Measurements from ENCODE around the gene ACVR1B.

DNA sequence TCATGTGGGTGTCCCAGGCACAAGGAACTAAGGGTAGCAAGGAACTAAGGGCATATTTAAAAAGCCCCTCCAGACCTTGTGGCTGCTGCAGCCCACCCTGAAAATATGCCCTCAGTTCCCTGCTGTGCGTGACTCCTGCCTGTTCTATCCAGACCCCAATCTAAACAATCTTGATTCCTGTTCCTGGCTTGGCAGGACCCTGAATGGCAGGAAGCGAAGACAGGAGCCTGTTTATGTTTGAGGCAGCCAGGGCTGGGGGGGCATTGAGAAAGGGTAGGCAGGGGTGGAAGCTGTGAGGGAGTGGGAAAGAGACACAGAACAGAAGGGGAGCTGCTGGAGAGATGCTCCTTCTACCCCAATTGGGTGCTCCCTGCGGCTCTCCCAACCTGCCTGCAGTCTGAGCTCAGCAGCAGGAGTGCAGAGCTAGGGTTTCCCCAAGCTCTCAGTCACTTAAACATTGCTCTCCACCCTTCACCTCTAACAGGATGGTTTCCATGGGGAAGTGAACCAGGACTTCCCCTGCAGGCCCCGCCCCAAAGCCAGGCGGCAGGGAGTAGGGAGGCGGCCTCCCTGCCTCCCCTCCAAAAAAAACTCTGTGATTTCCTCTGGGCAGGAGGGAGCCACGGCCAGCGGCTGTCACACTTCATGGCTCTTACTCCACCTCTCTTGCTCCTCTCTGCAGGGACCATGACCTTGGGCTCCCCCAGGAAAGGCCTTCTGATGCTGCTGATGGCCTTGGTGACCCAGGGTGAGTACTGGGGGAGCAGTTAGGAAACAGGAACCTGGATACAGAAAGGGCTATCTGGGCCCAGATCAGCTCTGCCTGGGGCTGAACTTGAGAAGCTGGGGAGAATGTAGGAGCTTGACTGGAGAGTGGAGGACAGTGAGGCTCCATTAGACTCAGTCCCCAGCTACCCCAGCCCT is 39.4 kb upstream of the ACVR1B start:
- no peak for TF ChIP-seq POLR2A (IDR thresholded peaks at IDR 0.05)
- TF ChIP-seq, protein P1, sequence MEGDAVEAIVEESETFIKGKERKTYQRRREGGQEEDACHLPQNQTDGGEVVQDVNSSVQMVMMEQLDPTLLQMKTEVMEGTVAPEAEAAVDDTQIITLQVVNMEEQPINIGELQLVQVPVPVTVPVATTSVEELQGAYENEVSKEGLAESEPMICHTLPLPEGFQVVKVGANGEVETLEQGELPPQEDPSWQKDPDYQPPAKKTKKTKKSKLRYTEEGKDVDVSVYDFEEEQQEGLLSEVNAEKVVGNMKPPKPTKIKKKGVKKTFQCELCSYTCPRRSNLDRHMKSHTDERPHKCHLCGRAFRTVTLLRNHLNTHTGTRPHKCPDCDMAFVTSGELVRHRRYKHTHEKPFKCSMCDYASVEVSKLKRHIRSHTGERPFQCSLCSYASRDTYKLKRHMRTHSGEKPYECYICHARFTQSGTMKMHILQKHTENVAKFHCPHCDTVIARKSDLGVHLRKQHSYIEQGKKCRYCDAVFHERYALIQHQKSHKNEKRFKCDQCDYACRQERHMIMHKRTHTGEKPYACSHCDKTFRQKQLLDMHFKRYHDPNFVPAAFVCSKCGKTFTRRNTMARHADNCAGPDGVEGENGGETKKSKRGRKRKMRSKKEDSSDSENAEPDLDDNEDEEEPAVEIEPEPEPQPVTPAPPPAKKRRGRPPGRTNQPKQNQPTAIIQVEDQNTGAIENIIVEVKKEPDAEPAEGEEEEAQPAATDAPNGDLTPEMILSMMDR (IDR thresholded peaks at IDR 0.05 in 8 of 11, conservative IDR thresholded peaks at IDR 0.05 in 3 of 11), result no peak
- peak; percentile 67 to 81 (median 71) for TF ChIP-seq POLR2AphosphoS5 (IDR thresholded peaks at IDR 0.05)

All from spleen (tissue), 7 donors.